Activated naive CD4-positive, alpha-beta T cell treated with anti-CD3 and anti-CD28 coated beads for 36 hours (primary cell): ENCODE data around the gene SLC22A12. TPM values are rescaled to one million over a fixed set of nuclear protein-coding genes. Genes with fewer than 3 reads are reported as not detected.

Experiments
- CTCF ChIA-PET: fragments of 350-600 bp; sonication (Branson Sonifier 250); formaldehyde crosslinking; loops from one replicate; lab custom pipeline; 2021; ENCODE audit warnings: antibody characterized with exemption; lab: Charles Lee
- DNase-seq: peaks from one replicate; pipeline ENCODE4 v3.0.0-alpha.2; 2020
- H3K27ac Mint-ChIP-seq: one replicate; pipeline ENCODE4 v1.8.0; 2021; ENCODE audit warnings: mild to moderate bottlenecking, mixed read lengths
- H3K27me3 Mint-ChIP-seq: one replicate; pipeline ENCODE4 v1.8.0; 2021; ENCODE audit warnings: low read depth, mixed read lengths
- H3K36me3 Mint-ChIP-seq: one replicate; pipeline ENCODE4 v1.8.0; 2021; ENCODE audit warnings: low read depth, mixed read lengths
- H3K4me1 Mint-ChIP-seq: one replicate; pipeline ENCODE4 v1.8.0; 2021; ENCODE audit warnings: low read depth, mixed read lengths
- H3K4me3 Mint-ChIP-seq: one replicate; pipeline ENCODE4 v1.8.0; 2021; ENCODE audit warnings: mild to moderate bottlenecking, moderate library complexity, mixed read lengths
- H3K9me3 Mint-ChIP-seq: one replicate; pipeline ENCODE4 v1.8.0; 2021; ENCODE audit warnings: mixed read lengths
- intact Hi-C: fragments of 100-400 bp; cut with micrococcal nuclease; formaldehyde crosslinking; loops from one replicate; pipeline ENCODE4 v1.15.1; 2023
- total RNA-seq, 2 experiments: library from RNA; stranded (reverse); gene quantifications; one replicate each; pipeline ENCODE4 v1.2.3, GENCODE V29; 2021

SLC22A12 gene
- total RNA-seq, 2 experiments from 2014 or later: not detected

GRCh38 chr11:64581057-64581523 lies 9.9 kb upstream of the SLC22A12 start:
- Mint-ChIP-seq H3K9me3 (no peaks in the 10 kb centered on the region), H3K36me3 (no peaks in the 10 kb centered on the region), H3K27ac (no peak overlapping the region), H3K27me3 (no peaks in the 10 kb centered on the region), H3K4me3 (no peak overlapping the region), H3K4me1 (no peaks in the 10 kb centered on the region)
- no peak for DNase-seq
- CTCF ChIA-PET: interaction anchor here (0.7 kb wide), 1 partner anchor 1606 kb away, joined by 3 read pairs; no protein-coding TSS in a partner anchor
- intact Hi-C loops: no loop called here

GRCh38 chr11:64582885-64583284 lies 8.1 kb upstream of the SLC22A12 start:
- Mint-ChIP-seq H3K9me3 (peaks cover 4% of the 10 kb centered on the region), H3K27ac (no peak overlapping the region), H3K27me3 (no peaks in the 10 kb centered on the region), H3K4me1 (no peaks in the 10 kb centered on the region), H3K36me3 (no peaks in the 10 kb centered on the region), H3K4me3 (no peak overlapping the region)
- no peak for DNase-seq
- intact Hi-C loops: no loop called here
- CTCF ChIA-PET: no interaction called here

- Mint-ChIP-seq H3K4me3 (no peak overlapping the region), H3K27ac (no peak overlapping the region), H3K27me3 (no peaks in the 10 kb centered on the region), H3K36me3 (no peaks in the 10 kb centered on the region), H3K9me3 (peaks cover 11% of the 10 kb centered on the region), H3K4me1 (no peaks in the 10 kb centered on the region)
- intact Hi-C loops: no loop called here
- CTCF ChIA-PET: no interaction called here
- DNase-seq: no peak
Measured at GRCh38 chr11:64583296-64584262, 7.4 kb upstream of the SLC22A12 start.

GRCh38 chr11:64585150-64585549 lies 5.9 kb upstream of the SLC22A12 start:
- no peak overlapping the region for H3K4me3 Mint-ChIP-seq
- H3K36me3 Mint-ChIP-seq: no peaks in the 10 kb centered on the region
- H3K9me3 Mint-ChIP-seq: peaks cover 18% of the 10 kb centered on the region
- CTCF ChIA-PET: interaction anchor here (0.8 kb wide), 1 partner anchor 225 kb away, joined by 5 read pairs; no protein-coding TSS in a partner anchor
- no peaks in the 10 kb centered on the region for H3K4me1 Mint-ChIP-seq
- intact Hi-C loops: no loop called here
- DNase-seq: no peak
- no peaks in the 10 kb centered on the region for H3K27me3 Mint-ChIP-seq
- no peak overlapping the region for H3K27ac Mint-ChIP-seq

- peaks cover 18% of the 10 kb centered on the region for H3K9me3 Mint-ChIP-seq
- H3K36me3 Mint-ChIP-seq: no peaks in the 10 kb centered on the region
- CTCF ChIA-PET: no interaction called here
- no peaks in the 10 kb centered on the region for H3K4me1 Mint-ChIP-seq
- intact Hi-C loops: no loop called here
- H3K27me3 Mint-ChIP-seq: no peaks in the 10 kb centered on the region
- H3K27ac Mint-ChIP-seq: no peak overlapping the region
- H3K4me3 Mint-ChIP-seq: no peak overlapping the region
- no peak for DNase-seq
Measured at GRCh38 chr11:64586366-64586765, 4.7 kb upstream of the SLC22A12 start.

GRCh38 chr11:64588701-64589100 lies 2.3 kb upstream of the SLC22A12 start:
- no peaks in the 10 kb centered on the region for H3K4me1 Mint-ChIP-seq
- CTCF ChIA-PET: interaction anchor here (0.5 kb wide), 1 partner anchor 53 kb away, joined by 3 read pairs; no protein-coding TSS in a partner anchor
- intact Hi-C loops: no loop called here
- H3K27ac Mint-ChIP-seq: no peak overlapping the region
- H3K36me3 Mint-ChIP-seq: no peaks in the 10 kb centered on the region
- peaks cover 18% of the 10 kb centered on the region for H3K9me3 Mint-ChIP-seq
- no peaks in the 10 kb centered on the region for H3K27me3 Mint-ChIP-seq
- no peak overlapping the region for H3K4me3 Mint-ChIP-seq
- DNase-seq: no peak

GRCh38 chr11:64591257-64592233 lies 525 bp downstream of the SLC22A12 start:
- Mint-ChIP-seq H3K36me3 (no peaks in the 10 kb centered on the region), H3K27me3 (no peaks in the 10 kb centered on the region), H3K9me3 (peaks cover 18% of the 10 kb centered on the region), H3K4me3 (no peak overlapping the region), H3K4me1 (no peaks in the 10 kb centered on the region), H3K27ac (no peak overlapping the region)
- CTCF ChIA-PET: no interaction called here
- DNase-seq: no peak
- intact Hi-C loops: no loop called here

GRCh38 chr11:64592234-64592615 lies 1.2 kb downstream of the SLC22A12 start:
- CTCF ChIA-PET: no interaction called here

GRCh38 chr11:64592656-64593055 lies 1.6 kb downstream of the SLC22A12 start:
- Mint-ChIP-seq H3K36me3 (no peaks in the 10 kb centered on the region), H3K9me3 (peaks cover 15% of the 10 kb centered on the region), H3K27me3 (no peaks in the 10 kb centered on the region), H3K27ac (no peak overlapping the region), H3K4me1 (no peaks in the 10 kb centered on the region), H3K4me3 (no peak overlapping the region)
- DNase-seq: no peak
- CTCF ChIA-PET: no interaction called here
- intact Hi-C loops: no loop called here

More at GRCh38 chr11:64592234-64592615, 1.2 kb downstream of the SLC22A12 start:
- Mint-ChIP-seq H3K27me3 (no peaks in the 10 kb centered on the region), H3K27ac (no peak overlapping the region), H3K9me3 (peaks cover 17% of the 10 kb centered on the region), H3K4me3 (no peak overlapping the region), H3K4me1 (no peaks in the 10 kb centered on the region), H3K36me3 (no peaks in the 10 kb centered on the region)
- no peak for DNase-seq
- intact Hi-C loops: no loop called here

GRCh38 chr11:64593156-64594105 lies 2.4 kb downstream of the SLC22A12 start:
- no peak overlapping the region for H3K27ac Mint-ChIP-seq
- intact Hi-C loops: no loop called here
- DNase-seq: no peak
- no peaks in the 10 kb centered on the region for H3K27me3 Mint-ChIP-seq
- CTCF ChIA-PET: no interaction called here
- no peaks in the 10 kb centered on the region for H3K4me1 Mint-ChIP-seq
- H3K9me3 Mint-ChIP-seq: peaks cover 8% of the 10 kb centered on the region
- no peak overlapping the region for H3K4me3 Mint-ChIP-seq
- H3K36me3 Mint-ChIP-seq: no peaks in the 10 kb centered on the region

- CTCF ChIA-PET: no interaction called here
- no peak overlapping the region for H3K27ac Mint-ChIP-seq
Measured at GRCh38 chr11:64594159-64594939, 3.3 kb downstream of the SLC22A12 start.

More at GRCh38 chr11:64594159-64594939, 3.3 kb downstream of the SLC22A12 start:
- intact Hi-C loops: no loop called here
- no peaks in the 10 kb centered on the region for H3K36me3 Mint-ChIP-seq
- H3K4me3 Mint-ChIP-seq: no peak overlapping the region
- no peaks in the 10 kb centered on the region for H3K4me1 Mint-ChIP-seq
- peaks cover 1% of the 10 kb centered on the region for H3K9me3 Mint-ChIP-seq
- DNase-seq: no peak
- no peaks in the 10 kb centered on the region for H3K27me3 Mint-ChIP-seq
